ENCODE measurements around the gene OR11A1.

The OR11A1 gene

GRCh38 chr6:29483186-29483585, 26.3 kb upstream of the OR11A1 start:
- no peak overlapping the region for H3K4me3 ChIP-seq (ENCODE audit: insufficient read length, low read depth)
- H3K27me3 ChIP-seq (ENCODE audit: insufficient read depth, insufficient read length) = no peaks in the 10 kb centered on the region
- no peak for DNase-seq (ENCODE audit: low read depth, low spot score)
- no peak overlapping the region for H3K9ac ChIP-seq (ENCODE audit: insufficient read length, low read depth)
- no peak for TF ChIP-seq YY1 (IDR thresholded peaks at IDR 0.05; ENCODE audit: insufficient read depth, insufficient read length)
- no peak for TF ChIP-seq ZNF274 (IDR thresholded peaks at IDR 0.05; ENCODE audit: low read depth, low read length)
- no peak for TF ChIP-seq SUZ12 (IDR thresholded peaks at IDR 0.05; ENCODE audit: extremely low read depth, insufficient read depth, insufficient read length)
- H3K36me3 ChIP-seq (ENCODE audit: insufficient read depth, insufficient read length, low read length) = no peaks in the 10 kb centered on the region
- H3K9me3 ChIP-seq (ENCODE audit: insufficient read depth, low read length) = no peaks in the 10 kb centered on the region
- H3K4me1 ChIP-seq (ENCODE audit: insufficient read depth, insufficient read length) = no peaks in the 10 kb centered on the region

DNA sequence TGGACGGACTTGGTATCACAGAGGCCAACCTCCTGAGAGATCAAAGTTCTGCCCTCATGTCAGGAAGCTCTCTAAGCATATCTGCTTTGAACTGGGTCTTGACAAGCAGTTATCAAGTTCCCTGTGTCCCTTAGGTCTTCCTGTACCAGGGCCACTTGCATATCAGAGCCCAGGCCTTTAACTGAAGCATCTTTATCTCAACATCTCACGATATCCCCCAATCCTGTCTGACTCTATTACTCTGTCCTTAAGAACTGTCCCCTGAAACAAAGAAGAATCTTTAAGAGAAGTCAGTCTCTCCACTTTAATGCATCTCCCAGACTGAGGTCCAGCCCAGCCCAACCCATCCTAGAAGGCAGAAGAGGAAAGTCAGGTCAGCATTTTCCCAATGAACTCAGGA, 22.7 kb upstream of the OR11A1 start:
- Histone ChIP-seq H3K4me3 (ENCODE audit: insufficient read length, low read depth) (no peak overlapping the region), H3K36me3 (ENCODE audit: insufficient read depth, insufficient read length, low read length) (no peaks in the 10 kb centered on the region), H3K9ac (ENCODE audit: insufficient read length, low read depth) (no peak overlapping the region), H3K9me3 (ENCODE audit: insufficient read depth, low read length) (no peaks in the 10 kb centered on the region), H3K4me1 (ENCODE audit: insufficient read depth, insufficient read length) (no peaks in the 10 kb centered on the region), H3K27me3 (ENCODE audit: insufficient read depth, insufficient read length) (no peaks in the 10 kb centered on the region)
- no peak for DNase-seq (ENCODE audit: low read depth, low spot score)
- no peak for TF ChIP-seq SUZ12 (IDR thresholded peaks at IDR 0.05; ENCODE audit: extremely low read depth, insufficient read depth, insufficient read length)
- TF ChIP-seq YY1 (IDR thresholded peaks at IDR 0.05; ENCODE audit: insufficient read depth, insufficient read length) = no peak
- TF ChIP-seq ZNF274 (IDR thresholded peaks at IDR 0.05; ENCODE audit: low read depth, low read length) = no peak

GRCh38 chr6:29478740-29479139, 21.9 kb upstream of the OR11A1 start:
- Histone ChIP-seq H3K9ac (ENCODE audit: insufficient read length, low read depth) (no peak overlapping the region), H3K9me3 (ENCODE audit: insufficient read depth, low read length) (no peaks in the 10 kb centered on the region), H3K27me3 (ENCODE audit: insufficient read depth, insufficient read length) (no peaks in the 10 kb centered on the region), H3K4me1 (ENCODE audit: insufficient read depth, insufficient read length) (no peaks in the 10 kb centered on the region), H3K4me3 (ENCODE audit: insufficient read length, low read depth) (no peak overlapping the region), H3K36me3 (ENCODE audit: insufficient read depth, insufficient read length, low read length) (no peaks in the 10 kb centered on the region)
- no peak for DNase-seq (ENCODE audit: low read depth, low spot score)
- TF ChIP-seq YY1 (IDR thresholded peaks at IDR 0.05; ENCODE audit: insufficient read depth, insufficient read length) (no peak), ZNF274 (IDR thresholded peaks at IDR 0.05; ENCODE audit: low read depth, low read length) (no peak), SUZ12 (IDR thresholded peaks at IDR 0.05; ENCODE audit: extremely low read depth, insufficient read depth, insufficient read length) (no peak)

- H3K9me3 ChIP-seq (ENCODE audit: insufficient read depth, low read length) = no peaks in the 10 kb centered on the region
These were observed 21.1 kb upstream of the OR11A1 start for GRCh38 chr6:29477923-29478450.

DNA sequence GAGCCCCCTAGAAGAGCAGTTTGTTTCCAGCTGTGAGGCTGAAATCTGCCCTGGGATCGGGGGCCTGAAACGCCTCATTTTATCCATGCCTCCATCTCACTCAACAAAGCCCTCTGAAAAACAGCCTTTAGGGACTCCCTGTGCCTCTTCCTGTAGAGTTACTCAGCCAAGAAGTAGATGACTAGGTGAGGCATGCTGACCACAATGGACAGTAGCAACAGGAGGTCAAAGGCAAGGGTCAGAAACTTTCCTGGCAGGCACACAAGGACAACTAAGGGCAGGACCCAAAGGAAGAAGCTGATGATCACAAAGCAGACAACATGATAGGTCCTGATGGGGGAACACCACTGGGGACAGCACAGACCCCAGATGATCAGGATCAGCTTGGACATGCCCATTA, 18.1 kb upstream of the OR11A1 start:
- Histone ChIP-seq H3K4me3 (ENCODE audit: insufficient read length, low read depth) (no peak overlapping the region), H3K9ac (ENCODE audit: insufficient read length, low read depth) (no peak overlapping the region), H3K27me3 (ENCODE audit: insufficient read depth, insufficient read length) (no peaks in the 10 kb centered on the region), H3K36me3 (ENCODE audit: insufficient read depth, insufficient read length, low read length) (no peaks in the 10 kb centered on the region), H3K9me3 (ENCODE audit: insufficient read depth, low read length) (no peaks in the 10 kb centered on the region), H3K4me1 (ENCODE audit: insufficient read depth, insufficient read length) (no peaks in the 10 kb centered on the region)
- no peak for TF ChIP-seq SUZ12 (IDR thresholded peaks at IDR 0.05; ENCODE audit: extremely low read depth, insufficient read depth, insufficient read length)
- no peak for TF ChIP-seq YY1 (IDR thresholded peaks at IDR 0.05; ENCODE audit: insufficient read depth, insufficient read length)
- no peak for TF ChIP-seq ZNF274 (IDR thresholded peaks at IDR 0.05; ENCODE audit: low read depth, low read length)
- no peak for DNase-seq (ENCODE audit: low read depth, low spot score)

More at GRCh38 chr6:29477923-29478450, 21.1 kb upstream of the OR11A1 start:
- Histone ChIP-seq H3K36me3 (ENCODE audit: insufficient read depth, insufficient read length, low read length) (no peaks in the 10 kb centered on the region), H3K9ac (ENCODE audit: insufficient read length, low read depth) (no peak overlapping the region), H3K27me3 (ENCODE audit: insufficient read depth, insufficient read length) (no peaks in the 10 kb centered on the region), H3K4me1 (ENCODE audit: insufficient read depth, insufficient read length) (no peaks in the 10 kb centered on the region), H3K4me3 (ENCODE audit: insufficient read length, low read depth) (no peak overlapping the region)
- TF ChIP-seq ZNF274 (IDR thresholded peaks at IDR 0.05; ENCODE audit: low read depth, low read length) (no peak), SUZ12 (IDR thresholded peaks at IDR 0.05; ENCODE audit: extremely low read depth, insufficient read depth, insufficient read length) (no peak), YY1 (IDR thresholded peaks at IDR 0.05; ENCODE audit: insufficient read depth, insufficient read length) (no peak)
- no peak for DNase-seq (ENCODE audit: low read depth, low spot score)

GRCh38 chr6:29466241-29466640, 9.4 kb upstream of the OR11A1 start:
- no peak for TF ChIP-seq YY1 (IDR thresholded peaks at IDR 0.05; ENCODE audit: insufficient read depth, insufficient read length)
- TF ChIP-seq SUZ12 (IDR thresholded peaks at IDR 0.05; ENCODE audit: extremely low read depth, insufficient read depth, insufficient read length) = no peak
- no peak for TF ChIP-seq ZNF274 (IDR thresholded peaks at IDR 0.05; ENCODE audit: low read depth, low read length)
- no peaks in the 10 kb centered on the region for H3K27me3 ChIP-seq (ENCODE audit: insufficient read depth, insufficient read length)
- H3K4me3 ChIP-seq (ENCODE audit: insufficient read length, low read depth) = no peak overlapping the region
- H3K9ac ChIP-seq (ENCODE audit: insufficient read length, low read depth) = no peak overlapping the region
- H3K4me1 ChIP-seq (ENCODE audit: insufficient read depth, insufficient read length) = no peaks in the 10 kb centered on the region
- no peaks in the 10 kb centered on the region for H3K9me3 ChIP-seq (ENCODE audit: insufficient read depth, low read length)
- DNase-seq (ENCODE audit: low read depth, low spot score) = no peak
- no peaks in the 10 kb centered on the region for H3K36me3 ChIP-seq (ENCODE audit: insufficient read depth, insufficient read length, low read length)

- TF ChIP-seq ZNF274 (IDR thresholded peaks at IDR 0.05; ENCODE audit: low read depth, low read length) (no peak), YY1 (IDR thresholded peaks at IDR 0.05; ENCODE audit: insufficient read depth, insufficient read length) (no peak), SUZ12 (IDR thresholded peaks at IDR 0.05; ENCODE audit: extremely low read depth, insufficient read depth, insufficient read length) (no peak)
- Histone ChIP-seq H3K27me3 (ENCODE audit: insufficient read depth, insufficient read length) (no peaks in the 10 kb centered on the region), H3K4me1 (ENCODE audit: insufficient read depth, insufficient read length) (no peaks in the 10 kb centered on the region), H3K9ac (ENCODE audit: insufficient read length, low read depth) (no peak overlapping the region), H3K9me3 (ENCODE audit: insufficient read depth, low read length) (no peaks in the 10 kb centered on the region), H3K4me3 (ENCODE audit: insufficient read length, low read depth) (no peak overlapping the region), H3K36me3 (ENCODE audit: insufficient read depth, insufficient read length, low read length) (no peaks in the 10 kb centered on the region)
- no peak for DNase-seq (ENCODE audit: low read depth, low spot score)
These were observed 8.9 kb upstream of the OR11A1 start for GRCh38 chr6:29465801-29466200.
